Measurements from ENCODE around the gene NFKBIA. TPM values are rescaled to one million over a fixed set of nuclear protein-coding genes. Genes with fewer than 3 reads are reported as not detected.
"Not testable (repeated sequence)": the region's sequence is repeated elsewhere in the genome, so short reads cannot be mapped to it uniquely, and the experiment has no call there.

The NFKBIA gene
- polyA plus RNA-seq, 1 donor, result 45.0 TPM

DNA sequence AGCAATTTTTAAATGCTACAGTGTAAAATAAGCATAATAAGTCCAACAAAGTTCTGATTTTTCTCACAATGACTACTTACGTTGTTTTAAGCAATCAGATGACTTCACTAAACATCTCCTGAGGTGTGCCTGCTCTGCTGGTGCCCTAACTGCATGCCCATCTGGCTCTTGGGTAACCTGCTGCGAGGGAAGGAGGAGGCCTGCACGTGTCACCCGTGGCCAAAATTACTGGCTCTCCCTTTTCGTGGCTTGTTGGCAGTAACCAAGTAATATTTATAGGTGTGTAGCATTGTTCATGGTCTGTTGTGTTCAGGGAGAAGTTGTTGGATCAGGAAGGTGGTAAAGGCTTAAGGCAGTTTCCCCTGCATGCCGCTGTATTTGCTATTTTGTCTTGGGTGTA is 6.3 kb upstream of the NFKBIA start:
- DNase-seq, result no peak

GRCh38 chr14:35409595-35409994 is 5.0 kb upstream of the NFKBIA start:
- no peak for DNase-seq

DNA sequence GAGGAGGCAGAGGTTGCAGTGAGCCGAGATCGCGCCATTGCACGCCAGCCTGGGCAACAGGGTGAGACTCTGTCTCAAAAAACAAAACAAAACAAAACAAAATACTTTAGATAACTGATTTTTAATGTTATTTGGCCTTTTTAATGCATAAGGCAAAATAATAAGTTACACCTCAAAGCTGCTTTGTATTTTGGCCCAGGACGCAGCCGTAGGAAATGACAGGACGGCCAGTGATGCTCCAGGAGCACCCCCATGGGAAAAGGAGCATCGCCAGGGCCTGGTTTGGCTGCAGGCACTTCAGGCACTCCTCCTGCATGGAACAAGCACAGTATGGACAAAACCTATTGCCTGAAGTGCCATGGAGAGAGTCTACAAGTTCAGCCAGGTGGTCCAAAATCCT is 3.5 kb upstream of the NFKBIA start:
- DNase-seq, result no peak

DNA sequence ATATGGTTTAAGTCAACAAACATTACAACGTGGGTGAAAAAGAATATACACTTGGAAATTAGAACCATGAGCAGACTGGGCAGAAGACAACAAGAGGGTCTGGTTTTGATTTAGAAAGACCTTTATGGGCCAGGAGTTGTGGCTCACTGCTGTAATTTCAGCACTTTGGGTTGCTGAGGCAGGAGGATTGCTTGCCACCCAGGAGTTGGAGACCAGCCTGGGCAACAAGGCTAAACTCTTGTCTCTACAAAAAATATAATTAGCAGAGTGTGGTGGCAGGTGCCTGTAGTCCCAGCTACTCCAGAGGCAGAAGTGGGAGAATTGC is 2.7 kb upstream of the NFKBIA start:
- DNase-seq, result no peak

DNA sequence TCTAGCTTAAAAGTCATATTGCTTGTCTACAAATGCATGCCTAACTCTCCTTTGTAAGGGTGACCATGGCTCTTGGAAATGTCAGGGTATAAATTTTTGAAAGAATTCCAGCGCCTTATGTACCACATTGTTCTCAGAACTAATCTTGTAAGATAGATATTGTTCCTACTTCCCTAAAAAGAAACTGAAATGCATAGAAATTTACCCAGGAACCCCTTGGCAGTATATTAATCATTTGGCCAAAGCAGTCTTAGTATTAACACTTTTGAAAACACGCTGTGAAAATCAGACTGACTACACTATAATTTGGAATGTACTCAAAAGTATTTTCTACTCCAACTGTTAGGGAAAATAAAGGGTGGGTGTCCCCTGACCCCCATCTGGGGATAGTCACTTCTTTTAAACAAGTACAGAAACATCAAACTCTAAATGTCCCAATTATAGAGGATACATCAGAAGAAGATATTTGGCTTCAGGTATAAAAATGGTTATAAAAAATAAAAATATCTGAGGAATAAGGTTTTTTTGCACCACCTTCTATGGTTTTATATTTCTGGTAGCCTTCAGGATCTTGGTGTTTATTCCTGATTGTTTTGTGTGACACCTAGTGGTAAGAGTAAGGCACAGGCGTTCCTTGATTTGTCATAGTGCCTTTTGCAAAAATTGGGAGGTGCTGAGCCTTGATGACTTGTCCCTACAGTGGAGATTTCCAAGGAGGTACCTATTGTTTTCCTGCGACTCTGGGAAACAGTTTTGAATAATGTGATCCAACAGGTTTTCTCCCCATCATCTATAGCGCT is 2.2 kb upstream of the NFKBIA start:
- DNase-seq, result peak; percentile 69

DNA sequence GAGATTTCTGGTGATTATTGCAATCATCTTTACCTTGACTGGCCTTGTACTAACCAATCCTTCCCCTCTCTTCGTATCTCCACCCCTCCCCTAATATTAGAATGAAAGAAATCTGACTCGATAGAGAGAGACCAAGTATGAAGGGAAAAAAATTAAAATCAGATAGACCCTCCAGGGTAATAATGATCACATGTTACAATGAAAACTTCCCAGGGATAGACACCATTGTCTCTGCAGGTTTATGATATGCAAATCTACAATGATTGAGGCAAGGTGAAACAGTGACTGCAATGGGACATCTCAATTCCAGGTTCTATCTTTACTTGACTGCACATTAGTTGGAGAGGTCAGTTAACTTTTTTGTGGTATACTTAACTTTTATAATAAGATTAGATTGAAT is 1.5 kb upstream of the NFKBIA start:
- DNase-seq, result no peak

DNA sequence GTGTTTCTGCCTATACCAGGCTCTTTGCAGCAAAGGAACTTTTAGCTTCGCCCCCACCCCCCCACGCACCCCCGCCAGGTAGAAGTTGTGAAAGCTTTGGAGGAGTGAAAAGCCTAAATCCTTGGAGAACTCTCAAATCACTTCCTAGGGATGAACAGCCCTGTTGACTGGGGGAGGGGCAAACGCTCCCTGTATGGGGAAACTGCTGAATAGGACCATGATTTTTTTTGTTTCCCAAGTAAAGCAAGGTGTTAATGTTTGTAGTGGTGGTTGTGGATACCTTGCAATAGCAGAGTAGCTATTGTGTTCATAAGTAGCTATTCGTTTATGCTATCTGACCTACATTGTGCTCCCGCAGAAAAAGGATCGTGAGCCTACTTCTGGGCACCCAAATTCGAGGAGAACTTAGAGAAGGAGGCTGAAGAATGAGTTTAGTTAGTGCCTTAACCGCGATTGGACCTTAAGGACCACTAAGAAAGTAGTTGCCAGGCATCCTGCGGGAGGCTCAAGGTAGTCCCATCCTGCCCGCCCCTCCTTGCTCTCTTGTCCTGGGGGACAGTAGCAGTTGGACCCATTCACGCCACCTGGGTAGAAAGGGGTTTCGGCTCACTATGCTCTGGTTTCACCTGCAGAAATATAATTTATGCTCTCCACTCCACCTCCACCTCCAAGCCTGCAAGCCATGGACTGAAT is 901 bp upstream of the NFKBIA start:
- DNase-seq, result no peak

- DNase-seq, result peak; percentile 91
Measured at GRCh38 chr14:35403603-35404448, 723 bp downstream of the NFKBIA start.

DNA sequence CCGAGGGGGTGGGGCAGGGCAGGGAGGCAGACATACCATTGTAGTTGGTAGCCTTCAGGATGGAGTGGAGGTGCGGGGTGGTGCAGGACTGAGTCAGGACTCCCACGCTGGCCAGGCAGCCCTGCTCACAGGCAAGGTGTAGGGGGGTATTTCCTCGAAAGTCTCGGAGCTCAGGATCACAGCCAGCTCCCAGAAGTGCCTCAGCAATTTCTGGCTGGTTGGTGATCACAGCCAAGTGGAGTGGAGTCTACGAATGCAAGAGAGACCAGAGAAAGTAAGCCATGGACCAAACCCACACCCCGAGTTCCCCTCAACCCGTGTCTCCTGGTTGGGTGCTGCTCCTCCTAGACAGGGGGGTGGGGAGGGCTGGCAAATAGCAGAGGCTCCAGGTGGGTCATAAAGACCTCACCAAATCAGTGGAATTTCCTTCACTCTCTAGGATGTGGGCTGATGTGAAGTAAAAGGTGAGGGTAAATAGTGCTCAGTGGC is 1.4 kb downstream of the NFKBIA start:
- DNase-seq, result no peak

- no peak for DNase-seq
Measured at GRCh38 chr14:35402323-35403113, 2.0 kb downstream of the NFKBIA start.

DNA sequence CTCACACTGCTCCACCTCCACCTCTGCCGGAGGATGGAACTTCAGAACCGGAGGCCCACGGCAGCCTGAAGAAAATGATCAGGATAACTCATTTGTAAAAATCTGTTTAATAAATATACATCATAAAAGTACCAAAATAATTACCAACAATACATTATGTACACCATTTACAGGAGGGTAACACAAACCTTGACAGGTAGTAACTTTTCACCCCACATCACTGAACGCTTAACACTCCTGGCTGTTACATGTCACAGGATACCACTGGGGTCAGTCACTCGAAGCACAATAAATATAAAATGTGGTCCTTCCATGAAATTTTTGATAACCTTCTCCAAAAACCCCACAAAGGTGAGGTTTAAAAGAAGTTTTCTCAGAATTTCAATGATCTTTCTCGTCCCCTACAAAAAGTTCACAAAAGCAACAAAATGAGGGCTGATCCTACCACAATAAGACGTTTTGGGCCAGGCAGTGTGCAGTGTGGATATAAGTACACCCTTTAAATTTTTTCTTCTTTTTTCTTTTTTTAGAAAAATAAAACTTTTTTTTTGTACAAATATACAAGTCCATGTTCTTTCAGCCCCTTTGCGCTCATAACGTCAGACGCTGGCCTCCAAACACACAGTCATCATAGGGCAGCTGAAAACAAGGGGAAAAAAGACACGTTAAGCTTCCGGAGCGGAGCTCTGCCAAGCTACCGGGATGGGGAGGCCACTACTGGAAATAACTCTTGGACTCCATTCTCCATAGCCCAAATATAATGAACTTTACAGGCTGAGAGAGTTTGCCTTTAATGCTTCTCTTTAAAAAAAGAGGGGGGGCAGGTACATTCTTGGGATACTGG is 2.9 kb downstream of the NFKBIA start:
- no peak for DNase-seq

DNA sequence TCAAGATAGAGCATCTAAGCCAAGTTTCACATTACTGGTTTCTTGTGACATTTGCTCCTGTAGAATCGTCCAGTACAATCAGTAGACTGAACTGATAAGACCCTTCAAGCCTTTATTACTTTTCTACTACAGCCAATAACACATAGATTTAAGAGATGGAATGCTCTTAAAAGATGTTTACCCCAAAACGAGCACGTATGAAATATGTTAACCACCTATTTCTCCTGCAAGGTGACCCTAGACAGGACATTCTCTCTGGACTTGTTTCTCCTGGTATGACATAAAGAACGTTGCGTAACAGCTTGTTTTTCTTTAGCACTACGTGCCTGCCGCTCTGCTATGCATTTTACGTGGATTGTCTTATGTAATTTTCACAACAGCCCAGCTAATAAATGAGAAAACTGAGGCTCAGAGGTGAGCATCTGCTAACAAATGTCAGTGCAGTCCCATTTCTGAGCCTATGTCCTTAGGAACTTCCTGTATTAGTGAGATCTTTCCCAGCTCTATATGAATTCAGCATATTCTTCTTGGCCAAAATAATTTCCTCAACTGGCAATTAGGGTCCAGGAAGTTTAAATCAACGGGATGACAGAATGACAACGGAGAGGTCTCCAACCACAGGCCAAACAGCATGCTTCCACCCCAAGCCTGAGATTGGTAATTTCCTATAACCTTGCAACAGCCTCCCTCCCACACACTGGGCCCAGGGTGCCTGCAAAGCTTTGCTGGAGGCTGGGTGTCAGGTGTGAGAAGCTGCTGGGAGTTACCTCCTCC is 3.7 kb downstream of the NFKBIA start:
- no peak for DNase-seq

GRCh38 chr14:35399083-35399937 is 5.2 kb downstream of the NFKBIA start:
- DNase-seq, result no peak

DNA sequence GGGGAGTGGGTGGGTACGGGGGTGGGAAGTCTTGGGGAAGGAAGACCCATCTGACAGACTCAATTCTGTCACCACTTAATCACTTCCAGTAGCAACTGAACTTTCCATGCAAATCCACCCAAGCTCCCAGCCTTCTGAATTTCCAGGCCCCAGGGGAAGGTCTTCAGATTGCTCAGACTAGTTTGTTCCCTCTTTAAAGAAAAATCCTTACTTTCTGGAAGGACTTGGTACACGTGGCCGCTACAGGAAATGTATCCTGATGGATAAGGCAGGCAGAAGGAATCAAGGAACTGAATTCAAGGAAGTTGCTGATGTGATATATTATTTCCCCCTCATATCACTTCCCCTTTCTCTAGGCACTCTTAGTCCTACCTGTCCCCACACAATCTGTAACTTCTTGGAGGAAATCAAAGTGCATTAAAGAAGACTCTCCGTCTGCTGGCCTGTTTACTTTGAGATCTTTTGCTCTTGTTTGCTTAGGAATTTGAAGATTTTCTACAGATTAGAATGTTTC is 6.4 kb downstream of the NFKBIA start:
- DNase-seq, result no peak

- DNase-seq, result not testable (repeated sequence)
Measured at GRCh38 chr14:35396610-35397009, 7.9 kb downstream of the NFKBIA start.

DNA sequence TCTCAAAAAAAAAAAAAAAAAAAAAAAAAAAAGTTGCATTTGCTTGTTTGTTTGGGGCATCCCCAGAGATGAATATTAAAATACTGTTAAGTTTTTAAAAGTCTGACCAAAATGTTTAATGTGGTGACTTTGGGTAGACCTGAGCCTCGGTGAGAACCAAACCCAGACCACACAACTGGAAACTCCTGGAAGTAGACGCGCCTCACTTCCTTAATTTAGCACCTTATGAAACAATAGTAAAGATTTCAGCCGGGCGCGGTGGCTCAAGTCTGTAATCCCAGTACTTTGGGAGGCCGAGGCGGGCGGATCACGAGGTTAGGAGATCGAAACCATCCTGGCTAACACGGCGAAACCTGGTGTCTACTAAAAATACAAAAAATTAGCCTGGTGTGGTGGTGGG is 9.3 kb downstream of the NFKBIA start:
- no peak for DNase-seq

- no peak for DNase-seq
Measured at GRCh38 chr14:35394326-35395013, 10.1 kb downstream of the NFKBIA start.

DNA sequence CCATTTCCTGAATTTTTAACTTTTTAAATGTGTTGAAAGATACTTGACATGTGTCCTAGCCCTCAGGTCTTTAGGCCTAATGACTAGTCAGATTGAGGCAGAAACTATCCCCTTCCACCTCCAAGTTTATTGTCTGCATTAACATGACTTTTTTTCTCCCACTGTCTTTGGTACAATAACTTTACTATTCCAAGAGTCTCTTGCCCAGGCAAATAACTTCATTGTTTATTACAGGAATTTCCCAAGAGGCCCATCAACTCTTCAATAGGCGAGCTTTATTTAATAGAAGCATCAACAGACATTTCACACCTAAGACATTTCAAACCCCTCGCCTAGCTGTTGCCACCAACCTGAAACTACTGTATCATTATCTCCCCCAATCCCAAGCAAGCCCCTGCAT is 10.7 kb downstream of the NFKBIA start:
- no peak for DNase-seq
